Epithelial cell of esophagus (primary cell): ENCODE results near the gene DIP2C.
"Not testable (repeated sequence)": the region's sequence is repeated elsewhere in the genome, so short reads cannot be mapped to it uniquely, and the experiment has no call there.

Experiments used
- DNase-seq: peaks from one replicate; pipeline ENCODE4 v3.0.0; 2010; ENCODE audit warnings: low read depth
- H3K4me3 ChIP-seq: 2 replicates; pipeline ENCODE4 v1.5.1; 2011; ENCODE audit warnings: mild to moderate bottlenecking, low read length, control low read depth
- TF ChIP-seq, protein P1 (sequence below): IDR thresholded peaks from 2 replicates; pipeline ENCODE4 v1.5.1; 2011; ENCODE audit warnings: low read depth, mild to moderate bottlenecking, low read length, control low read depth, inconsistent platforms; ENCODE audit not compliant: insufficient read depth; ENCODE audit errors: missing control alignments

DIP2C gene

DNA sequence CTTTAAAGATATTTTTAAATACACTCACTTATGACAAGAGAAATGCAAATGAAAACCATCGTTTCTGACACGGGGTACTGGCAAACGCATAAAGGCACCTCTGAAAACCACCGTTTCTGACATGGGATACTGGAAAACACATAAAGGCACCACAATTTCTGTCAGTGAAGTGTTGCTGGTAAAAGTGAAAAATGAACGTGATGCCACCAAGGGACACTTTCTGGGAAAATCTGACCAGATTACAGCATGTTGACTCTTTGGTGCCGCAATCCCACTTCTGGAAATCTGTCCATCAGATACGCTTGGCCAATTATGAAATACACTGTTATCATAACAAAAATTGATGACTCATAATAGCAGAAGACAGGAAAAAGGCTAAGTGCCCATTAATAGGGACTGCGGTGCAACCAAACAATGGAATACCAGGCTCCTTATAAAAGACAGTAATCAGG, 422.5 kb downstream of the DIP2C start:
- peak; percentile 46 for DNase-seq
- no peak overlapping the region for H3K4me3 ChIP-seq
- TF ChIP-seq, protein P1, sequence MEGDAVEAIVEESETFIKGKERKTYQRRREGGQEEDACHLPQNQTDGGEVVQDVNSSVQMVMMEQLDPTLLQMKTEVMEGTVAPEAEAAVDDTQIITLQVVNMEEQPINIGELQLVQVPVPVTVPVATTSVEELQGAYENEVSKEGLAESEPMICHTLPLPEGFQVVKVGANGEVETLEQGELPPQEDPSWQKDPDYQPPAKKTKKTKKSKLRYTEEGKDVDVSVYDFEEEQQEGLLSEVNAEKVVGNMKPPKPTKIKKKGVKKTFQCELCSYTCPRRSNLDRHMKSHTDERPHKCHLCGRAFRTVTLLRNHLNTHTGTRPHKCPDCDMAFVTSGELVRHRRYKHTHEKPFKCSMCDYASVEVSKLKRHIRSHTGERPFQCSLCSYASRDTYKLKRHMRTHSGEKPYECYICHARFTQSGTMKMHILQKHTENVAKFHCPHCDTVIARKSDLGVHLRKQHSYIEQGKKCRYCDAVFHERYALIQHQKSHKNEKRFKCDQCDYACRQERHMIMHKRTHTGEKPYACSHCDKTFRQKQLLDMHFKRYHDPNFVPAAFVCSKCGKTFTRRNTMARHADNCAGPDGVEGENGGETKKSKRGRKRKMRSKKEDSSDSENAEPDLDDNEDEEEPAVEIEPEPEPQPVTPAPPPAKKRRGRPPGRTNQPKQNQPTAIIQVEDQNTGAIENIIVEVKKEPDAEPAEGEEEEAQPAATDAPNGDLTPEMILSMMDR = no peak

DNA sequence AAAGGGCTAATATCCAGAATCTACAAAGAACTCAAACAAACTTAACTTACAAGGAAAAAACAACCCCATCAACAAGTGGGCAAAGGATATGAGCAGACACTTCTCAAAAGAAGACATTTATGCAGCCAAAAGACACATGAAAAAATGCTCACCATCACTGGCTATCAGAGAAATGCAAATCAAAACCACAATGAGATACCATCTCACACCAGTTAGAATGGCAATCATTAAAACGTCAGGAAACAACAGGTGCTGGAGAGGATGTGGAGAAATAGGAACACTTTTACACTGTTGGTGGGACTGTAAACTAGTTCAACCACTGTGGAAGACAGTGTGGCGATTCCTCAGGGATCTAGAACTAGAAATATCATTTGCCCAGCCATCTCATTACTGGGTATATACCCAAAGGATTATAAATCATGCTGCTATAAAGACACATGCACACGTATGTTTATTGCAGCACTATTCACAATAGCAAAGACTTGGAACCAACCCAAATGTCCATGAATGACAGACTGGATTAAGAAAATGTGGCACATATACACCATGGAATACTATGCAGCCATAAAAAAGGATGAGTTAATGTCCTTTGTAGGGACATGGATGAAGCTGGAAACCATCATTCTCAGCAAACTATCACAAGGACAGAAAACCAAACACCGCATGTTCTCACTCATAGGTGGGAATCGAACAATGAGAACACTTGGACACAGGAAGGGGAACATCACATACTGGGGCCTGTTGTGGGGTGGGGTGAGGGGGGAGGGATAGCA, 423.5 kb downstream of the DIP2C start:
- H3K4me3 ChIP-seq, DNase-seq: not testable (repeated sequence)

DNA sequence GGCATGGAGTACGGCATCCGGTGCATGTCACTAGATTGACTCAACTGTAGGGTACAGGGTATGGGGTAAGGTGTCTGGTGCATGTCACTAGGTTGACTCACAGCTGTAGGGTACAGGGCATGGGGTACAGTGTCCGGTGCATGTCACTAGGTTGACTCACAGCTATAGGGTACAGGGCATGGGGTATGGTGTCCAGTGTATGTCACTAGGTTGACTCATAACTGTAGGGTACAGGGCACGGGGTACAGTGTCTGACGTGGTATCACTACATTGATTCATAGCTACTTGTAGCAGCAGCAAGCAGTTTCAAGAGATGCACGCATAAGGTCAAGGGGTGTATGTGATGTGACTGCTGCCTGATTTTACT, 424.4 kb downstream of the DIP2C start:
- DNase-seq, H3K4me3 ChIP-seq: not testable (repeated sequence)

DNA sequence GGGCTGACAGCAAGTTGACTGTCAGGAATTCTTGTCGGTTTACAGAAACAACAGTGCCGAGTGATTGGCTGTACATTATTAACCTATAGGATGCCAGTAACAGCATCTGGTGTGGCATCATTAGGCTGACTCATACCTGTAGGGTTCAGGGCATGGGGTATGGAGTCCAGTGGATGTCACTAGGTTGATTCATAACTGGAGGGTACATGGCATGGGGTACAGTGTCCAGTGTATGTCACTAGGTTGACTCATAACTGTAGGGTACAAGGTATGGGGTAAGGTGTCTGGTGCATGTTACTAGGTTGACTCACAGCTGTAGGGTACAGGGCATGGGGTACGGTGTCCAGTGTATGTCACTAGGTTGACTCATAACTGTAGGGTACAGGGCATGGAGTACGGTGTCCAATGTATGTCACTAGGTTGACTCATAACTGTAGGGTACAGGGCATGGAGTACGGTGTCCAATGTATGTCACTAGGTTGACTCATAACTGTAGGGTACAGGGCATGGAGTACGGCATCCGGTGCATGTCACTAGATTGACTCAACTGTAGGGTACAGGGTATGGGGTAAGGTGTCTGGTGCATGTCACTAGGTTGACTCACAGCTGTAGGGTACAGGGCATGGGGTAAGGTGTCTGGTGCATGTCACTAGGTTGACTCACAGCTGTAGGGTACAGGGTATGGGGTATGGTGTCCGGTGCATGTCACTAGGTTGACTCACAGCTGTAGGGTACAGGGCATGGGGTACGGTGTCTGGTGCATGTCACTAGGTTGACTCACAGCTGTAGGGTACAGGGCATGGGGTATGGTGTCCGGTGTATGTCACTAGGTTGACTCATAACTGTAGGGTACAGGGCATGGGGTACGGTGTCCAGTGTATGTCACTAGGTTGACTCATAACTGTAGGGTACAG, 425.1 kb downstream of the DIP2C start:
- not testable (repeated sequence) for H3K4me3 ChIP-seq
- peak; percentile 24 for DNase-seq

DNA sequence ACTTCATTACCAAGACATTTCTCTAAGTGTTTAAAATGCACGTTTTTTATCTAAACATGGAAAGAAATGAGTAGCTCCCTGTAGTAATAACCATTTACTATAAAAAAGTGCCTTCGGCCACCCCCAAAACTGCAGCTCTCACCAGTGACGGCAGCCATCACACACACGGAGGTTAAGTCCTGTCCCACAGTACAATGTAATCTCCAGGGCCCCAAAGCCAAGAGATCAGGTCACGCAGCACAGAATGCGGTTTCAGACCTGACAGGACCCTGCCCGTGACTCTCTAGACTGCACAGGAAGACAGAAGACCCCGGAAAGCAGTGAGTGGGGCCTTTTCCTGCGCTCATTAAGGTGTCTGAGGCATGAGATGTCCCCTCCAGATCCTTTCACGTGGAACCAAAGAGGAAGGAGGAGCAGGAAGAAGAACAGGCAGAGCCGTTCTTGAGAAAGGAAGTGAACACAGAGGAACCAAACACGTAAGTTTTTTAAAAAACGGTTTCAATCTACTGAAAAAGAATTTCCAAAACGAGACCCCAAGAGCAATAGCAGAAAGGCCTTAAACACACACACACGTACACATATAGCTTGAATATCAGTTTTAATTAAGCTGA, 428.5 kb downstream of the DIP2C start:
- no peak overlapping the region for H3K4me3 ChIP-seq
- no peak for DNase-seq
- TF ChIP-seq, protein P1 = no peak

DNA sequence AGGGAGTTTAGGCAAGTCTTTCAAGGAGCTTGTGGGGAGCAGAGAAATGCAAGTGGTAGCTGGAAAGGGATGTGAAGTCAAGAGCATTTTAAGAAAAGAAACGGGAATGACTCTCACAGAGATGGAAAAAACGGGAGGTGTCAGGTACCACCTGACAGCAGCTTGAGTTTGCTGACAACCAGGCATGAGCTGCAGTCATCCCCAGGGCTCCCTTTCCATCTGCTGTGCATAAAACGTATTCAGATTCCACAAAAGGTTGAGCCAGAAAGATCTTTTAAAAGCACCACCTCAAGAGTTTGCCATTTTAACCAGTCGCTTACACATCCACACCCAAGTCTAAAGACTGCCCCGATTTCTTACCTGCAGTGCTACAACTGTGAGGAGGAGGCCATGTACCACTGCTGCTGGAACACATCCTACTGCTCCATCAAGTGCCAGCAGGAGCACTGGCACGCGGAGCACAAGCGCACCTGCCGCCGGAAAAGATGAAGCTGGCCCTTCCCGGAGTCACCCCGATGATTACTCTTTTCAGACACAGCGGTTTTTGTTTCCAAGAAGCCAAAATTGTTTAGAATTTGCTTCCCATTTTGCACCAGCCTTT, 437.4 kb downstream of the DIP2C start:
- TF ChIP-seq, protein P1 = no peak
- H3K4me3 ChIP-seq = no peak overlapping the region
- no peak for DNase-seq

DNA sequence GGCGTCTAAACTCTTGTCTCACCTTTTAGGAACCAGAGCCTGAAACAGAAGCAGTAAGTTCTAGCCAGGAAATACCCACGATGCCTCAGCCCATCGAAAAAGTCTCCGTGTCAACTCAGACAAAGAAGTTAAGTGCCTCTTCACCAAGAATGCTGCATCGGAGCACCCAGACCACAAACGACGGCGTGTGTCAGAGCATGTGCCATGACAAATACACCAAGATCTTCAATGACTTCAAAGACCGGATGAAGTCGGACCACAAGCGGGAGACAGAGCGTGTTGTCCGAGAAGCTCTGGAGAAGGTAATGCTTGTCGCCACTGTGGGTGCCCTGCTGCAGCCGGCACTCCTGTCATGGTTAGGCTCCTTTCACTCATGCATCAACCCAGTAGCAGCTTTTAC, 441.2 kb downstream of the DIP2C start:
- DNase-seq = no peak
- TF ChIP-seq, protein P1 = no peak
- no peak overlapping the region for H3K4me3 ChIP-seq

DNA sequence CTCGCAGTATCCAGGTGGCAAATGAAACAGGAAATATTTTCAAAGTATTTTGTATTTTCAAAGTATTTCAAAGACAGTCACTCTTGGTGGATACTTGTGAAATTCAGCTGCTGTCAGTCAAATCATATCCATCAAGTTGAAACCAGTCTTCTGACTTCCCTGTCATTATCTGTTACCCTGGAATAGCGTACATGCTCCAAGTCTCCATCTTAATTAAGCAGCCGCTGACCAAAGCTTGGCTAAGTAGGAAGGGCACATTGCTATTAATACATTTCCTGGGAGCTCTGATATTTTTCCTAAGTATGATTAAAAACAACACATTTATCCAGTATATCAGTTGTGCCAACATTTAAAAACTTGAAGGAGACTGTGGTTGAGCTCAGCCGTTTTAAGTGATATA, 442.0 kb downstream of the DIP2C start:
- TF ChIP-seq, protein P1 = no peak
- no peak for DNase-seq
- no peak overlapping the region for H3K4me3 ChIP-seq
